Stimulated activated CD4-positive, alpha-beta T cell treated with anti-CD3 and anti-CD28 coated beads, Interleukin-2, amount 100 ng/mL, for 48 hours (primary cell): Measurements from ENCODE around the gene LUZP2.

Source experiments
- DNase-seq, 2 donors: peaks; one replicate each; pipeline ENCODE4 v3.0.0-alpha.2; 2020

The LUZP2 gene

DNA sequence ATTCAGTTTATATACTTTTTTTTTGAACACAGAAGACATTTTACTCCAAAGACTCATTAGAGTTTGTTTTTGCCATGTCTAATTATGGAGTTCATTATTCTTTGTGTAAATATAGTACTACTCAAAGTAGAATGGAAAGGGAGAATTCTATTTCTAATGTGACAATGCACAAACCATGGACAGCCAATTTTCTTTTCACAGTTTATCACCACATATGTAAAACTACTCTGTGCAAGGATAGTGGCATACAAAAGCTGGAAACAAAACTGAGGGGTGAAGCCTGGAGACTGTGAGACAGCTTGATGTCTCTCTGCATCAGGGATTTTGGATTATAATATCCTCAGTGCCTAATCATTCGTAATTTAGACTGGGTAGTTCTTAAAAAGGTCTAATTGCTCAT lies 75.5 kb downstream of the LUZP2 start:
- no peak for DNase-seq

DNA sequence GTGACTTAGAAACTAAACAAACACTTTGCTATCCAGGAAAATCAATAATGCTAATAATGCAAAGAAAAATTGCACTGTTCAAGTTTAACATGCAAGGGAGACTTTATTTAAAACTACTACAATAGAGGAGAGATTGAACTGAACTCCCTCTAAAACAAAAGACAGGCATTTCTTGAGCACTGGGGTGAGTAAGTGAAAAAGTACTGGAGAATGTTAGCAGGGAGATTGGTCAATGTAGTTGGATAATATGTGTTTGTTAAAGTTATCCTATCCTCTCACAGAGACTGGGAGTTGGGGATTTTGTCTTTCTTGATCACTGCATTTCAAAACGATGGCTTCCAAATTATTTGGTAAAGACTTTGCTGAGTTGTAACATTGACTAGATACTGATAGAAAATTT lies 77.6 kb downstream of the LUZP2 start:
- no peak for DNase-seq

DNA sequence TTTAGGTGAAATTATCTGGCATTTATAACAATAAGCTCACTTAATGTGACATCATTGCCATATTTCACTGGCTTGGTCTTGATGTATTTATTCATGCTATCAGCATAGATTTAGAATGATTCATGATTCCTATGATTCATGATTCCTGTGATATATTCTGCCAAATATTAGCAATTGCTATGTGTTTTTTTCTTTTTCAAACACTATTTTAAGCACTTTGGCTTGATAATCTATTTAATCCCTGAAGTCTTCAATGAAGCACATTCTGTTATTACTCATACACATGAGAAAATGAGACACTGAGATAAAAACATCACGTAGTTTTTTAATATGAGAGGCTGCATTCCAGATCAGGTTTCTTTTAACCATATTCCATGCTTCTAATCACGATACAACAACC lies 78.5 kb downstream of the LUZP2 start:
- no peak for DNase-seq

DNA sequence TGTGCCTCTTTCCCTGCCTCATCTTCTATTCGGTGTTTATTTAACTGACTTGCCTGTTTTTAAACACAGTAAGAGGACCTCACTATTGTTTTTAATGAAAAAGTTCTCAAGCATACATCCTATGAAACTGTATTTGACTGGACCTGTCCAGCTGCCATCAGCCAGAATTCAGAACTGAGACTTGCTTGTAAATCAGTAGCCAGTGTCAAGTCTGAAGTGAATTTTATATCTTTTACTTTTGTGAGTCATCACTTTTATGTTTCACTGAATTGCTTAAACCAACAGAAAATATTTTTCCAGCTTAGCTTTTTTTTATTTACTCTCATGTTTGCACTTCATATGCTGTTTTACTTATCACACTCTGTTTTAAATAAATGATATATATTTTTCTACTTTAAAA lies 88.3 kb downstream of the LUZP2 start:
- DNase-seq = no peak

DNA sequence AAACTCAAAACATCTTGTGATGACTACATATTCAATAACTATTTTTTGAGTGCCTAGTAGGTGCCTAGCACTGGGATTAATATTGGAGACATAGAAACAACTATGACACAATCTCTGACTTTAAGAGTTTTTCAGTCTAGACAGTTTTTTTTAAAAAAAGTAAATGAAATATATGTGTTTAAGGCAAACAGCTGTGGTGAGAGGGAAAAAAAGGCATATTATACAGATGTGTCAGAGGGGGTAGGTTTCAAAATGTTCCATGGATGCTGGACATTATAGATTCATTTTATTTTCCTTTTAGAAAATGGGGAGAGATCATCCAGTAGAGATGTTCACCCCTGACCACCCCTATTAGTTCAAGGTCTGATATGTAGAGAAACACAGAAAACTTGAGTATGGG lies 90.8 kb downstream of the LUZP2 start:
- no peak for DNase-seq

DNA sequence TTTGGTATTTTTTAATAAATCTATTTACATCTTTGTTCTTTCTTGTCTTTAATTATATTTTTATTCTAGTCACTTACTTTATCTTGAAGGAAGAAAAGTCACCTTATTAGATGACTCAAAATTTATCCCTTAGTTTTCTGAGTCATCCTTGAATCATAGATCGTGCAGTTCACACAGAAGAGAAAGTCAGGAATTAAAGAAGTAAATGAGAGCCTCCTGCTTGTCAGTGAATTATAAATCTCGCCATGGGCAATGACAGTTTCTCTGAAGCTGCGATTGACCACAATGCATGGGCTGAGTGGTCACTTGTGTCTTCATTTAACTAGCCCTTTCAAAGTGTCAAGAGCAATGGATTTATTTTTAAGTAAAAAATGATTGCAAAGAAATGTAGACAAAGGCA lies 91.2 kb downstream of the LUZP2 start:
- DNase-seq = no peak

DNA sequence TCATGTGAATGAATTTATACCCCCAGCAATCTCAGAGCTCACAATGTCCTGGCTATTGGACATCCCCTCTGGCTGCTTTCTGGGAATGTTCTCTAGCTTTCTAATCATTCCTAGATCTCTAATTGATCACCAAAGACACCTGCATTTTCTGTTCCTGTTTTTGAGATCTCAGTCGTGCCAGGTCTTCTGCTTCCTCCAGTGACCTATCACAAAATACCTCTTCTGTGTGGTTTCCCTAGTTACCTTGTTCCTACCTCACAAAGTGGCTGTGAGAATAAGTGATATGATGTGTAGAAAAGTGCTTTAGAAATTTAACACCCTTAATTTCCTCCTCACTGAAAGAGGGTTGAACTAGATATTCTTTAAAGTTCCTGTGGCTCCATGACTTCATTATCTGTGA lies 92.2 kb downstream of the LUZP2 start:
- no peak for DNase-seq

DNA sequence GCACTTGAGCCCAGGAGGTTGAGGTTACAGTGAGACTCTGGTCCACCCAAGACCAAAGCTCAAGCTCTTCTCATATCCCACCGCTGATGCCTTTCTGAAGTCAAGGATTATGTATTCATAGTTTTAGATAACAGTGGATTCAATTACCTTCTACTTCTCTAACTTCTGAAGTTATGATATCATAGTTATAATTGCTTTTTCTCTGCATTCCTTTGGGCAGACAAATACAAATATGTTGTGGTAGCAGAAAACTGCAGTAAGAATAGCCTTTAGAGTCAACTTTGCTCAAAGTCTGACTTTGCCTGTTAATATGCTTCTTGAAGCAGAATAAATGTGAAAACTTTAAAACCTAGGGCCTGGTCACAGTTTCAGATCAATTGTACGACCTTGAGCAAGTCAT lies 94.4 kb downstream of the LUZP2 start:
- no peak for DNase-seq

DNA sequence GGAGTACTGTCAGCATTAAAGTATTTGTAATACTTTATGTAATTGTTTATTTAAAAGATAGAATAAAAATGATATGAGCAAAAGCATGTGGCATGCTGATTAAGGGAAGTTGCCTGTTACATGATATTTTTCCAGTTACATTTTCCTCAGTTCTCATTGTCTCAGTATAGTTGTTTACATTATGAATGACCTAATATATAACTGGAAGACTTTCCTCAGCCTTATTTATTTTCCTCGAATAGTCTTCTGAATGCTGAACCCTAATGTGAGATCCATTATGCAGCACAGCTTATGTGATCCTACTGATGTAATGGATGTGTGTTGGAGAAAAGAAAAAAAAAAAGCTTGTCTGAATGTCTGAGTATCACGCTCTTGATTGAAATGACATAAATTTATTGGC lies 95.5 kb downstream of the LUZP2 start:
- DNase-seq = no peak

DNA sequence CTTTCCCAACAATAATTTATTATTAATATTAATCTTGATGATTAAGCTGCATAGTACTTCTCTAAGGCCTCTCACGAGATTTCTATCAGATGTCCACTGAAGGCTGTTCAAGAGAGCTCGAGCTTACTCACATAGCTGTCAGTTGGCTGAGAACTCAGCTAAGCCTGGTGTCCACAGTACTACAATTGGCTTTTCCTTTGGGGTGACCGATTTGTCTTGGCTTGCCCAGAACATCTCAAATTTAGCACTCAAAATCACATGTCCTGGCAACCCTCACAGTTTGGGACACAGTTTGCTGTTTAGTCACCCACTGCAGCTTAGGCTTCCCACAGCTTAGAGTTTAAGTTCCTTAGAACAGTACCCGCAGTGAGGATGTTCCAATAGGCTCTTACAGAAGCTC lies 96.5 kb downstream of the LUZP2 start:
- DNase-seq = no peak

DNA sequence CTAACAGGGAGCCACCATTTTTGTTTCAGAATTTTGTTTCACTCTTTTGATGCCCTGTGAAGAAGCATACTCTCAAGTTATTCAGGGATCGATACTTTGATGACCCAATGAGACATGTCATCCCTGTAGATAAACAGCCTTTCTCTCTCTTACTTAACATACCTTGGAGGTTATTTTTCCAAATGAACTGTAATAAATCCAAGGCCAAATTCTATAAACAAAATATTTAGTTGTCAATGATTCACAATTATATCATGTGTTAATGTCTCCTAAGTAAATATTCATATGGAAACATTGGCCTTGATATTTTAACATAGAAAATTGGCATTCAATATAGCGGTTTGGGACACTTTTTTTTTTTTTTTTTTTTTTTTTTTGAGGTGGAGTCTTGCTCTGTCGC lies 97.5 kb downstream of the LUZP2 start:
- no peak for DNase-seq

DNA sequence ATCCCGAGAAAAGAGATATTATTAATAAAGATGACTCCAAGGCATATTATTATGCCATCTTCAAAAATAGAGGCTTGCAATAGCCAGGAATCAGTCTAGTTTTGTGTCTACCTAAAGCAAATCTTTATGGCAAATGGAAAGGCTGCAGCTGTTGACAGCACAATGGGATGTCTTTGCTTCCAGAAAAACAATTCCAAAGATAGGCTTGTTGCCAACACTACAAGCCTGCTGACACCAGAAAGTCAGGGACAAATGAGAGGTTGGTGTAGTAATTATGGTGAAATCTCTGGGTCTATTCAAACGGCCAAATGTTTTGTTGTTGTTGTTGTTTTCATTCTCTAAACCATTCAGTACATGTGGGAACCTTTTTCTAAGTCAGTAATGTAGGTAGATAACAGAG lies 101.8 kb downstream of the LUZP2 start:
- DNase-seq = no peak

DNA sequence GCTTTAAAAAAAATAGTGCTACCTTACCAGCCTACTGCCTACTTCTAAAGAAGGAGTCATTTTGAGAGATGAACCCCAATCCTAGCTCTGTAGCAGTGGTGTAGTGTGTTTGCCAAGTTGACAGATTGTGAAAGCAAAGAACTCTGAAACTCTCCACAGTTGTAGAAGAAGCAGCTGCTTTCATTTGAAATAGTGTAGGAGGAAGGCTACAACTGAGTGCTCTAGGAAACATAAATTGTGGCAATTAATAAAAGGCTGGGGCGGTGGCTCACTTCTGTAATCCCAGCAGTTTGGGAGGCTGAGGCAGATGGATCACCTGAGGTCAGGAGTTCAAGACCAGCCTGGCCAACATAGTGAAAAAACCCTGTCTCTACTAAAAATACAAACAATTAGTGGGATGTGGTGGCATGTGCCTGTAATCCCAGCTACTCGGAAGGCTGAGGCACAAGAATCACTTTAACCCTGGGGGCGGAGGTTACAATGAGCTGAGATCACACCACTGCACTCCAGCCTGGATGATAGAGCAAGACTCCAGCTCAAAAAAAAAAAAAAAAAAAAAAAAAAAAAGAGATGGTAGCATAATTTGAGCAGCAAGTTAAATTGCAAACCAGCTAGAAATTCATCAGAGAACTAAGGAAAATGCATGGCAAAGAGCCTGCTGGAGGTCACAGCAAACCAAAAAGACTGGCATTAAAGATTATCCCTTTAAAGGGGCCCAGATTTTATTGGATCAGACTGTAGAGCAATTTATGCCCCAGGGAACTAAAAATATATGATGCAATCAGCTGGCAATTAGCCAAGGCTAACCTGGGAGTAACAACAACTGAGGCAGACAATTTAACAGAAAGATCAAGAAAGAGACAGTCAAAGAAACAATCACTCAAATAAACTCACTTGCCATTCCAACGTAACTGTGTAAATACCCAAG lies 112.6 kb downstream of the LUZP2 start:
- no peak for DNase-seq

DNA sequence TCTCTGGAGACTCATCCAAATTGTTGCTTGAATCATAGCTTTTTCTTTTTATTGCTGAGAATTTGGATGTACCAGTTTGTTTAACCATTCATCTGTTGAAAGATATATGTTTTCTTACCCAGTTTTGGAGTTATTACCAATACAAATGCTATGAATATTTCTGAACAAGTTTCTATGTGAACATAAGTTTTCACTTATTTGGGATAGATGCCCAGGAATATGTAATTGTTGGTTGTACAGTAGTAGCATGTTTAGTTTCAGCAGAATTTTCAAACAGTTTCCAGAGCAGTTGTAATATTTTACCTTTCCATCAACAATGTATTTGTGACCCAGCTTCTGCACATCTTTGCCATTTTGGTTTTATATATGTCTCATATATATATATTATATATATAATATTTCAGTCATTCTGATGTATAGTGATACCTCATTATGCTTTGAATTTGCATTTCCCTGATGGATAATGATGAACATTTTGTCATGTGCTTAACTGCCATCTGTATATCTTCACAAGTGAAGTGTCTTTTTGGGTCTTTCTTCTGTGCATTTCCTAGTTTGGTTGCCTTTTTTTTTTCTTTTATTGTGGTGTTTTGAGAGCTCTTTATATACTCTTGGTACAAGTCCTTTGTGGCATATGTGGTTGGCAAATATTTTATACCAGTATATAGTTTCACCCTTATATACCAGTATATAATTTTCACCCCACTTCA lies 118.8 kb downstream of the LUZP2 start:
- DNase-seq = no peak

DNA sequence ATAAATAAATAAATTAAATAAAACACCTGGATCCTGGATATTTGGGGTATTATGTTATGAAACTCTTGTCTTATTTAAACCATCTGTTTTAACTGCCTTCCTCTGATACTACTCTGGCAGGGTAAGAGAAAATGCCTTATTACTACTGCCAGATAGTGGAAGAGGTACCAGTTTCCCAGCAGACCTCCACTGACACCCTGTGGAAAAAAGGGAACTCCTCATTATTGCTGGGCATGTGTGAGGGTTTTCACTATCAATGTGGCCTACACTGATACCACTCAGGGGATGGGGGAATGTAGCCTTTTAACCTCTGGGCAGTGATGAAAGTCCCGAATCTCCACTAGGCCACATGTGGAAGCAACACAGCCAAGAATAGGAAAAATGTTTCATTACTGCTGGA lies 121.0 kb downstream of the LUZP2 start:
- no peak for DNase-seq

DNA sequence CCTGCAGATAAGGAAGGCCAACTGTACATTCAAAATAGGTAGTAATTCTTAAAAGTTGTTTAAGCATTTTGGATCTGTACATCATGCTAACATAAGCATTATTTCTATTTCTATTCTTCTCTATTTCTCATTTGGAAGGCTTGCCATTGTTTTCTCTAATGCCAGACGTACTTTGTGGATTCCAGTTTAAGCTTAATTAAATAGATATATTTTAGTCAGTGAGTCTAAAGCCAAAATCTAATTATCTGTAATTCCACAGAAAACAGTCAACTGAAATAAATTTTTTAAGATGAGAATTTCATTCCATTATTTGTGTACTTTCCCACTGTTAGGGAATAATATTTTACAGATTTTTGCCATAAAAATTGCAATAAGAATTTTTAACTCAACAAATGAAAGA lies 123.0 kb downstream of the LUZP2 start:
- DNase-seq = no peak

DNA sequence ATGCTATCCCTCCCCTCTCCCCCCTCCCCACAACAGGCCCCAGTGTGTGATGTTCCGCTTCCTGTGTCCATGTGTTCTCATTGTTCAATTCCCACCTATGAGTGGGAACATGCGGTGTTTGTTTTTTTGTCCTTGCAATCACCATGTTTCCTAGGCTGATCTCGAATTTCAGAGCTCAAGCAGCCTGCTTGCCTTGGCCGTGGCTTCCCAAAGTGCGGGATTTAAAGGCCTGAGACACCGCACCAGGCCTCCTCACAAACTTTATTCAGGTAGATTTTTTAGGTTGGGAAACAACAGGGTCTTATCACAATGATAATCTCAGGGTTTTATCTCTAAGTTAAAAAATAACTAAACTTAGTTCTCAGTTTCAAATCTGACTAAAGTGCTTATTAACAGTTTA lies 125.4 kb downstream of the LUZP2 start:
- DNase-seq = no peak

DNA sequence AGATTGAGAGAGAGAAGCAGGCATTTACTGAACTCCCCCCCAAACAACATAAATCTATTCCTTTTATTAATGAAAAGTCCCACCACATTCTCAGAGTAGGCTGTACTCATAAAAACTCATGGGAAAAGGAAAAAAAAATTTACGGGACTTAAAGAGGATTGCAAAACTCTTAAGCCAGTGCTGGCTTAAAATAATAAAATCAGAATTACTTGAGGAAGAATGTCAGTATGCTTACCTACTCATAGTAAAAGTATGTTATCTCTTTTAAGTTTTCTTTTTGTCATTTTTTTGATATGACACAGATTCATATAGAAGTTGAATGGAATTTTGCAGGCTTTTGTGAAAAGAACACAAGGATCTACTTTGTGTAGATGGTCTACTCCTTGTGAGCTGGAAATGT lies 126.3 kb downstream of the LUZP2 start:
- no peak for DNase-seq

DNA sequence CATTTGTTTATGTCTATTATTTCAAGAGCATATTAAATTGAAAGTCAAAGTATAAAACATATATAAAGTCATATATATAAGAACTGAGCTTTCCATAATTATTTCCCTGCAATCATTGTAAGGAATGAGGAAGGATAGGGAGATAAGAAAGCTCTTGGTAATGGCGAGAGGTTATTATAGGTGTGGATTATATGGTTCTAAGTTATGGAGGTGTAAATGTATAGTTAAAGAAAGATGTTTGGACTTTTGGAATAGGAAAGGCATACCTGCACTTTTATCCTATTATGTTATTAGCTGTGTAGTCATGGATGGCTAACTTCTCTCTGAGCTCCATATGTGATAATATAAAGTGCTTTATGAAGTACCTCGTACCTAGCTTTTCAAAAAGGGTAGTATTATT lies 127.6 kb downstream of the LUZP2 start:
- no peak for DNase-seq

DNA sequence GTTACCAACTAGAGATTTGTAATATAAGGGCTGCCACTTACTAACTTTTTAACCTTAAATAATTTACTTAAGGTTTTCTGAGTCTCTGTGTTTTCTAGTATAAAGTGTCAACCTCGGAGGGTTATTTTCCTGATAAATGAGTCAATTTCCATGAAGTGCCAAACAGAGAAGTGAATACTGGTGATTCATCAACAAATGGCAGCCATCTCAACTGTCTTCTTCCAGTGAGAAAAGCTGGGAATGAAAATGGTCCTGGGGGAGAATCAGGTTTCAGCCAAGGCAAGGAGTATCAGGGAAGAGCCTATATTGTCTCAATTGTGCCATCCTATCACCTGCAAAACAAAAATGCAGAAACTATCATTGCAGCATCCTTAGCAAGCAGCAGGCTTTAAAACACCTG lies 129.1 kb downstream of the LUZP2 start:
- no peak for DNase-seq

DNA sequence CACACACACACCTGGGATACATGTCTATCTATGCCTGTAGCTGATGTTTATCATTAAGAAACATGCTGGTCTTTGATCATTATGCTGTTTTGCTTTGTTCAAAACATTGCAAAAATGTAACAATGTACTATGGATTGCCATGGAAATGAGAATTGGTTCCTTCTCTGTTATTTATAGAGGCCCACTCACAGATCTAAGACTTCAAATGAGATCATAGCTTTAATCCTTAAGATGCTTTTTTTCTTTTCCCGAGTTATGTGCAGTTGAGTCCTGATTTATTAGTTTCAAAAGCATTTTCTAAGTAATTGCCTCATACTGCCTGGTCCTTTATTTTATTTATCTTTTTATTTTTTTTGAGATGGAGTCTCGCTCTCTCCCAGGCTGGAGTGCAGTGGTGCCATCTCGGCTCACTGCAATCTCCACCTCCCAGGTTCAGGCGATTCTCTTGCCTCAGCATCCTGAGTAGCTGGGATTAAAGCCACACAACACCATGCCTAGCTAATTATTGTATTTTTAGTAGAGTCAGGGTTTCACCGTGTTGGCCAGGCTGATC lies 131.4 kb downstream of the LUZP2 start:
- no peak for DNase-seq

DNA sequence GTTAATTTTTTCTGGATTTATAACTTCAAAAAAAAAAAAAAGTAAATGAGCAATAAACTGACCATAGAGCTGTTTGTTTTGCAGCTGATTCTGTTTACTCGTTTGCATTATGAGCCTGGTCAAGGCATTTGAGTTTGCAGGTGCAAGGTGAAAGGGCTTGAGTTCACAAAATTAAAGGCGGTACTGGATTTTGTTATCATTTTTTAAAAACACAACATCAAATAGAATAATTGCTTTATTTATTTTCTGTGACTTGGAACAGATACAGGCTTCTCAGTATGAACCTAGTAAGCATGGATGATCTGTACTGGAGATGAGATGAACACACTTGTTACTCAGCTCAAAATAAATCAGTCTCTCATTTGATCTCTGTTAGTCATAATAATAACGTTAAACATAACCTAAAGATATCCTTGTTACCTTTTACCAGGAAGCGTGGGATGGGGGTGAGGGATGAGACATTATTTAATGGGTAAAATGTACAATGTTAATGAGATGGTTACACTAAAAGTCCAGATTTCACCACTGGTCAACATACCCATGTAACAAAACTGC lies 137.8 kb downstream of the LUZP2 start:
- DNase-seq = no peak

DNA sequence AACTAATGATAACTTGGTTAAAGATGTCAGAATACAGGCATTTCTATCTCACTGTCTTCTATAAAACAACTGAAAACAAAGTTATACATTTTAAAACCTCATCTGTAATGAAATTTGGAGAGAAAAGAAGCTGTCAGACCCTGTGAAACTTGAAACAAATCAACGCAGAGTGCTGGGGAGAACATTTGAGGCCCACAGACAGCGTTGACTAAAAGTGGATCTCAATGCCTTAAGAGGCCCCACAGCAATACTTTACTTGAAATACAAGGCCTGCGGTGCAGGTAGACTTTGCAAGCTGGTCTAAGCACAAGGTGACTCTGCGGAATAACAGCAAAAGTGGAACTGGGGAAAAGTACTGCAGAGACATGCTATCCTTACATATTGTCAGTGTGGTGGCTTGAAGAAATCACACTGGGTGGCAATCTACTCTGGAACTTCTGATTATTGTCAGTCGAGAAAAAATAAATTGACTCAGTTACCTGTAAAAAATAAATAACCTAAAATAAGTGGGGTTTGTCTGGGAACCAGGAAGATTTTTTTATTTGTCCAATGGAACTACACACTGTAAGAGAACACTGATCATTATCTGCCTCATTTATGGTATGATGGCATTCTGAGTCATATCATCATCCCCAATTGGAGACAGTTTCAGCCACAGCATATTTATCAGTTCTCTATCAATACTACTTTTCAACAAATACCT lies 138.9 kb downstream of the LUZP2 start:
- no peak for DNase-seq
